GM19238 (cell line): Measurements from ENCODE around the gene PRXL2B.
"Not testable (repeated sequence)": the region's sequence is repeated elsewhere in the genome, so short reads cannot be mapped to it uniquely, and the experiment has no call there.

Experiments used
- DNase-seq: peaks from one replicate; pipeline ENCODE4 v3.0.0; 2011; ENCODE audit warnings: low spot score; ENCODE audit not compliant: insufficient read length

The PRXL2B gene, protein sequence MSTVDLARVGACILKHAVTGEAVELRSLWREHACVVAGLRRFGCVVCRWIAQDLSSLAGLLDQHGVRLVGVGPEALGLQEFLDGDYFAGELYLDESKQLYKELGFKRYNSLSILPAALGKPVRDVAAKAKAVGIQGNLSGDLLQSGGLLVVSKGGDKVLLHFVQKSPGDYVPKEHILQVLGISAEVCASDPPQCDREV

DNA sequence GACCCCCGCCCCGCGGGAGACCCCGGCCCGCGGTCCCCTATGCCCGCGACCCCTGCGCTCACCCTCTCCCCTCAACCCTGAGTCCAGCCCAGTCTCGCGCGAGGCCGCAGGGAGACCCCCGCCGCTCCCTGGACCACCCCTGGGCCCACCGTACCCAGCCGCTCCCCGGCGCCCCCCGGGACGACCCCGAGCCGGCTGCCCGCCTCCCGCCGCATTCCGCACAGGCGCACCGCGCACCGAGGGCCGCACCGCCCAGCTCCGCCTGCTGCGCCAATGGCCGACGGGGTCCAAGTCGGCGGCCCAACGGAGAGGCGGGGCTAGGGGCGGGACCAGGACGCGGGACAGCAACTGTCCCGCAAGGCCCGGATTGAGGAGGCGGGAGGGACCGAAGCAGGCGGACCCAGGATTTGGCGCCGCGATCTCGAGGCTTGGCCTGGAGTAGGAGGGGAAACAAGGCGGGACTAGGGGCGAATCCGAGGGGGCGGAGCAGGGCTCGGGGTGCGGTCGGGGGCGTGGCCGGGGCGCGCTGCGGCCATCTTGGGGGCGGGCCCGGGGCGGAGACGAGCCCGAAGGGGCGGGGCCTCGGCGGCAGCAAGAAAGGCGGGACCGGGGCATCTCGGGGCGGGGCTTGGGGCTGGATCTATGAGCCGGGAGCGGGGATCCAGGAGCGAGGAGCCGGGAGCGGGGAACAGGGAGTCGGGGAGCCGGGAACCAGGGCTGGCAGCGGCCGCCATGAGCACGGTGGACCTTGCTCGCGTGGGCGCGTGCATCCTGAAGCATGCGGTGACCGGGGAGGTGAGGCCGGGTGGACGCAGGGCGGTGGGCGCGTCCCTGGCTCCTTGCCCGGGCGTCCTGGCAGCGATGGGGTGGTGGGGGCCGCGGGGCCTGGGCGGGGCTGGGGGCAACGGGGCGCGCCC lies at the start of gene PRXL2B:
TSS of gene PRXL2B (plus strand) at position 624 of the 917 bp plus-strand sequence. CDS start at position 733, 109 bp downstream.
- peak; percentile 98 for DNase-seq

DNA sequence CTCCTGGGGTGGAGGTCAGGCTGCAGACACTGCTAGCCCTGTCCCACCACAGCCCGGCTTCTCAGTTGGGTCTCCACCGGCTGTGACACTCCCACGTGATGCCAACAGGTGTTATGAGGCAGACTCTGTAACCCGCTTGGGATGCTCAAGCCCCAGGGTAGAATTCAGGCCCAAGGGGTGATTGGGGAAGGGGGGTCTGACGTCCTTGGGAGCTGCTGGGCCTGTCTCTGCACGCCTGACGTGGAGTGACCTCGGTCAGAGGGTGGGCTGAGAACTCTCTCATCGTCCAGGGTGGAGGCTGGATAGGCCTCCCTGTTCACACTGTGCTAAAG lies 48.8 kb upstream of the PRXL2B start:
- no peak for DNase-seq

DNA sequence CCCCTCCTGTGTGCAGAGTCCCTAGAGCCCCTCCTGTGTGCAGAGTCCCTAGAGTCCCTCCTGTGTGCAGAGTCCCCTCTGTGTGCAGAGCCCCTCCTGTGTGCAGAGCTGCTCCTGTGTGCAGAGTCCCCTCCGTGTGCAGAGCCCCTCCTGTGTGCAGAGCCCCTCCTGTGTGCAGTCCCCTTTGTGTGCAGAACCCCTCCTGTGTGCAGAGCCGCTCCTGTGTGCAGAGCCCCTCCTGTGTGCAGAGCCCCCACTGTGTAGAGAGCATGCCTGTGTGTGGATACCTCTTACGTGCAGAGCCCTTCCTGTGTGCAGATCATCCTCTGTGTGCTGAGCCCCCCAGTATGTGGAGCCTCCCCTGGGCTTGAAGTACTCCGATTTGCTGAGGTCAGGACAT lies 48.2 kb upstream of the PRXL2B start:
- no peak for DNase-seq

DNA sequence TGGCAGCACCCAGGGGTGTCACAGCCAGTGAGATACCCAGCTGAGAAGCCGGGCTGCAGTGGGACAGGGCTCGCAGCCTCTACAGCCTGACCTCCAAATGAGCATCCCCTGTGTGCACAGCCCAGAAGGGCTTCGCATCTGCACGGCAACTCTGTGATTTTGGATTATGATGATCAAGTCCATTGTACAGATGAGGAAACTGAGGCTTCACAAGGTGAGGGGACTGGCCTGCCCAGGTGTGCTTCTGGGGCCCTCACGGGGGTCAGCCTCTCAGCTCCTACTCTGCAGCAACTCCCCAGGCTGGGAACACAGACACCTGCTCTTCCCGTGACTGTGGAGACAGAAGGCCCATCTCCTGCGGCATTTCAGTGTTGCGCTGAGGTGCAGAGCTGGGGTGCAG lies 47.7 kb upstream of the PRXL2B start:
- DNase-seq: no peak

DNA sequence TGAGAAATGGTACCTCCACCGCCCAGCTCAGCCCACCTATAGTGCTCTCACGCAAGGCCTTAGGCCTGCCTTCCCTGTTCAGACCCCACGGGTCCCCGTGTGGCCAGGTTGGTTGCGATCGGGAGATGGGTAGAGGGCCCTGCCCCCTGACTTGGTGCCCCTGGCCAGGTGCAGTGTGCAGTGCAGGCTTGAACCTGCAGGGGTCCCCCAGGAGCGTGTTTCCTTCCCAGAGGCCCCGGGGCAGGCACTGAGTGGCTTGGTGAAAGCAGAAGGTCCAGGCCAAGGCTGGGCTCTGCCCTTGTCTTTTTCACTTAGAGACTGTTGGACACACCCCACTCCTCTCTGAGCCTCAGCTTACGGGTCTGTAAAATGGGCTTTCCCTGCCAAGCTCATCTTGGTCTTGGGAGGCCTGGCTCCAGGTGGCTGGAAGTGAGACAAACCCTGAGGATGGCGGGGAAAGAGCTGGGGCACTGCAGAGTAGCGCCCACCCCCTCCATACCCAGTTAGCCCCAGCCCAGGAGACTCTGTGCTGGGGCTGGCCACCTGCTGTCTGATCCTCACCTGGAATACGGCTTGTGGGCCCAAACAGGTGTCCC lies 47.2 kb upstream of the PRXL2B start:
- DNase-seq: no peak

DNA sequence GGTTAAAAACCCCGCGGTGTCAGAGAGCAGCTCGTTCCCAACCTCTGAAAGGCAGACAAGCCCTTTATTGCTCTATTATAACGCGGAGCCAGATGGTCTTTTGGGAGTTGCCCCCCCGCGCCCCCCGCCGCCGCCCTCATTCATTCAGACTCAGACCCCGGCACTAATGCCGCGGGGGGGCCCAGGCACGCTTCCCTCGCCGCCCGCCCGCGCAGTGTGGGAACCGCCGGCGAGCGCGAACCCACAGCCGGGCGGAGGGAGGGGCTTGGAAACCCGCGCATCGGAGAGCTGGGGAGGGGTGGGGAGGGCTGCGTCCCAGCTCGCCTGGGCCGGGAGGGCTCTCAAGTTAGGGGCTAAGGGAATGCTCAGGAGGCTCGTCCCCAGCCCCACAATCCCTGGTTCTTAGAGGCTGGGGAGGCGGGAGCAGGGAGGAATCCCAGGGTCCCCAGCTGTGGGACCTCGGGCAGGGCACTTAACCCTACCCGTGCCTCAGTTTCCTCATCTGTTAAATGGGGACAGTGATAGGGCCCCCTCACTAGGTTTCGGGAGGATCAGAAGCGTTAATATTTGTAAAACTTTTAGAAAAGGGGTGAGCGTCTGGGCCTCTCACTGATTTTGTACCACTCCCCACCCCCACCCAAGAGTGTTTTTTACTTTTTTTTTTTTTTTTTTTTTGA lies 45.6 kb upstream of the PRXL2B start:
- no peak for DNase-seq

DNA sequence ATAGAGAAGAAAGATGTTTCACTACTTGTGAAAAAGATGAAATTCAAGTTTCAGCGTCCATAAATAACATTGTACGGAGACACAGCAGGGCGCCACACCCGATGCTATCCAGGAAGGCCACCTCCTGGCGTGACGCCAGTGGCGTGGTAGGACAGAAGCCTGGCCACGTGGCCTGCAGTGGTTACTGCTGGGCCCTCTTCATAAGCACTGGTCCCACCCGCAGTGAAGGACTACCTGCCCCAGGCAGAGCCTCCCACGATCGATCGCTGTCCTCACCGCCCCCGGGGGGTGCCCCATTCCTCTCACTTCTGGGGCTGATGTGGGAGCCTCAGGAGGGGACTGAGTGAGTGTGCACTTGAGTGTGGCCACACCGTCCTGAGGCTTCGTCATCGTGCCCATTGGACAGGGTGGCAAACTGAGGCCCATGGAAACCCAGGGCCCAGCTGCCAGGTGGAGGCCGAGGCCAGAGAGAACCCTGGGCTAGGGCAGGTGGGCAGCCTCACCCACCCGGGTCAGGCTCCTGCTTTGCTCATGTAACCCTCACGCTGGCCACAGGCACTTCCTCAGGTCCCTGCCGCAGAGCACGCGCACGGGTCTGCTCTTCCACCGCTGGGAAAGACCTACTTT lies 44.8 kb upstream of the PRXL2B start:
- no peak for DNase-seq

DNA sequence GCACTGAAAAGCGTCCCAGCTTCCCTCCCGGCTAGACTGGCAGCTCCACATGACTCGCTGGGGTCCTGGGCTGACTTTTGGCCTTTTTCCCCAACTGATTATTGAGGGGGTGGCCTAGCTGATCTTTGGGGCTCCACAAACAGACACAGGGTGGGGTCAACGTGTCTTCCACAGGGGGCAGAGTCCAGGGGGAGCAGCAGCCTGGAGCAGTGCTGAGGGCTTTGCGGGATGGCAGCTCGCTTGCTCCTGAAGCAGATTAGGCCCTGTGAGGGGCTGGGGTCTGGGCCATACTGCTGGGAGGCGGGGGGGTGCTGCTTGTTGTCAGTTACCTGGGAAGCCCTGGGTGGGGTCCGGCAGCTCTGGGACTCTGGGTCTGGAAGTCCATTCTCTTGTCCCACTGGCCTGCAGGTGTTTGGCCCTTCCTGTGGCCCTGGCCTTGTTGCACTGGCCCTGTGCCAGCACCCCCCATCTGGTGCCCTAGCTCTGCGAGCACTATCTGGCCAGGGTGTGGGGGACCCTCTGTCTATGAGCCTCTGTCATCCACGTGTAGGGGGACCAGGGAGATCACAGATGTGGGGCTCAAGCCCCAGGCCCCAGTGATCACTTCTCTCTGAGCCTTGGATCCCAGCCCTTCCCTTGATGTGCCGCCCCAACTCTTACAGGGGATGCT lies 44.2 kb upstream of the PRXL2B start:
- DNase-seq: no peak

DNA sequence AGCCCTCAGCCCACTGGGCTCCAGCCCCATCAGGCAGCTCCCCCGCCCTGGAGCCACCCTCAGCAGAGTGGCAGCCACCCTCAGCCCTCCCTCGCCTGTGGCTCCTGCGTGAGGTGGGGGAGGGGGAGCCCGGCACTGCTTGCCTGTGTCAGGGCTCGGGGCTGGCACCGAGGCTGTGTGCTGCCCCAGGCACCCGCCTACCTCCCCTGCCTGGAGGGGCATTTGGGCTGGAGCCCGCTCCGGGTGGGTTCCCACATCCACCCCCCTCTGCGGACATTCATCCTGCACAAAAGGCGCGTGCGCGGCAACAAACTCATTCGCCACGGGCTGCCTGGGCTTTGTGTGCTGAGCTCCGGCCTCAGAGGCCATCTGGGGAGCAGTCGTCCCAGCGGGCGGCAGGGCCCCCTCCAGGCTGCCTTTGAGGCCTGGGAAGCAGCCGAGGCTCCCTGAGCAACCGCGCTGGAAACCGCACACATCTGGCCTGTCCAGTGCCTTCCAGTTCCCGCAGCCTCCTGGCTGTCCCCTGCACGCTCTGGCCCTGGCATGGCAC lies 43.0 kb upstream of the PRXL2B start:
- no peak for DNase-seq

DNA sequence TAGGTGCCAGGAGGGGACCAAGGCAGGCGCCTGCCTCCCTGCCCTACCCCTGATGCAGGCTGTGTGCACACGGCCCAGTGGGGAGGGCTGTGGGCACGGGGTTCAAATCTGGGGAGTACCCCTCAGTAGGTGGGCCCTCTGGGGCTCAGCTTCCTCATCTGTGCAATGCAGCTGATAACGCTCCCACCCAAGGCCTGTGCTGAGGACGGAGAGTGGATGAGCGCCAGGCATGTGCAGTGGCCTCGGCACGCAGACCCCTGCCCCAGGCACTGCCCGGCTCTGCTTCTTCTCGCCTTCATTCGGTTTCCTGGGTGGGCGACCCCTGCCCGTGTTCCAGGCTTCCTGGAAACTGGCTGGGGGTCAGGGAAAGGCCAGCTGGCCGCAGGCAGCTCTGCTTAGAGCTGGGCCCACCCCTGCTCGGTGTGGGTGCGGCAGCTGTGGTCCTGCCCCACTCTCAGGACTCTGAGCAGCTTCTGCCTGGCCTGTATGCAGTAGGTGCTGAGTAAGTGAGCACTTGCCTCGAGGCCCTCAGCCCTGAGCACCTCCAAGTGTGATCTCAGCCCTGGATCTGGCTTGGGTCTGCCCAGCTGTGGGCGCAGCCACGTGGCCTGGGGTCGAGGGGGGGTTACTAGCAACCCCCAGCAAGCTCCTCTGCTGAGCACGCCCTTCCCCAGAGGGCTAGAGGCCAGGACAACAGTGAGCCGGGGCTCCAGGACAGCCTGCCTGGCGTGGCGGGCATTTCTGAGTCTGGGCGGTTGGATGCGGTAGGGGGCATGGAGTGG lies 42.3 kb upstream of the PRXL2B start:
- no peak for DNase-seq

DNA sequence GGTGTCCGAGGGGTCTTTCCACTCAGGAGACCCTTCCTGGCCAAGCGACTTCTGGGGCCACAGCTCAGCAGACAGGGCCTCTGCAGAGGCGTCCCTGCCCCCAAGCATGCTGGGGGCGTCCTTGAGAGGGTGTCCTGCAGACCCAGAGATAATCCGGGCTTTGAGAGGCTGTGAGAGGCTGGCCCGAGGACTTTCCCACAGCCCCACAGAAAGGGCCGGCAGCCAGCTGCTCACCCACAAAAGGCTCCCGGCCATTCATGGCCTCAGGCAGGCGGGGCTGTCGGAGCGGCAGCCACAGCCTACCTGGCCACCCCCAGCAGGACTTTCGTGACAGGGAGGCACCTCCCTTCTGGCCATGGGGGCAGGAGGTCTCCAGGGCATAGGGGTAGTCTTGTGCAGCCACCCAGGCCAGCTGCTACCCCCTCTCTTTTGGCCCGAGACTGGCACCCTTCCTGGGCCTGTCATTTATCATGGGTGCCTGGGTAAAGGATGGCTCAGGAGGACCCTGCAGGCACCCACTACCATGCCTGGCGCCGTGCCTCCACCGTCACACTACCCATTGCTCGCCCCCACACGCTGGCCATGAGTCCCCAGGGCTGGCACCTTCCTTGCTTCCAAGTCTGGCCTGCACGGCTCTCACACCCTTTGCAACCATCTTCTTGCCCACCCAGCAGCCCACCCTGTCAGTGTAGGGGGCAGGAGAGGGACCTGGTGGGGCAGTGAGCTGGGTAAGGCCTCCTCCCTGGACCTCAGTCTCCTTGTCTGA lies 41.5 kb upstream of the PRXL2B start:
- DNase-seq: no peak

DNA sequence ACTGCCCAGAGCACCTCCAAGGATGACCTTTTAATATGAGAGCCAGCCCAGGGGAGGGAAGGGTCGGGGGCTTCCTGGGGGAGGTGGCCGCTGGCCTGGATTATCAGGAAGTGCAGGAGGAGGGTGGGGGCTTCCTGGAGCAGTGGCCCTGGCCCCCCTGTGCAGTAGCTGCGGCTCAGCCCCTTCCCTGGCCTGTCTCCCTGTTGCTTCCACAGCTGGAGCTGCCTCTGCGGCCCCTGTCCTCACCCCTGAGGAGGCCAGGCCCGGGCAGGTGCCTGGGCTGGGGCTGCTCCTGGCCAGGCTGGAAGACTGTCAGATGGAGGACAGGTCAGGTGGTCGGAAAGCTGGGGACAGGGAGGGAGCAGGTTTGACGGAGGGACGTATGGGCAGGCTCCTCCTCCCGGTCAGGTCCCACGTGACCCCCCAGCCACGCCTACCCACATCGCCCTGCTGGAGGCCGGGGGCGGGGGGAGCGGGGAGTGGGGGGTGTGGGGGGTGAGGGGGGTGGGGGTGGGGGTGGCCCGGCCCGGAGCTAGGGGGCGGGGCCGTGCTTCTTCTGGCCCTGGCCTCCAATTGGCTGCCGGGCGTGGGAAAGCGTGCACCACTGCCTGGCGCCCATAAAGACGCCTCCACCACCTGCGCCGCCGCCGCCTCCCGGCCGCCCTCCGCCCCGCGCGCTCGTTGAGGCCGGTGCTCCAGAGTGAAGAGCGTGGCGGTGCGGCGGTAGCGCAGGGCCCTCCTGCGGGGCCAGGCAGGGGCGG lies 40.6 kb upstream of the PRXL2B start:
- peak; percentile 97 for DNase-seq

DNA sequence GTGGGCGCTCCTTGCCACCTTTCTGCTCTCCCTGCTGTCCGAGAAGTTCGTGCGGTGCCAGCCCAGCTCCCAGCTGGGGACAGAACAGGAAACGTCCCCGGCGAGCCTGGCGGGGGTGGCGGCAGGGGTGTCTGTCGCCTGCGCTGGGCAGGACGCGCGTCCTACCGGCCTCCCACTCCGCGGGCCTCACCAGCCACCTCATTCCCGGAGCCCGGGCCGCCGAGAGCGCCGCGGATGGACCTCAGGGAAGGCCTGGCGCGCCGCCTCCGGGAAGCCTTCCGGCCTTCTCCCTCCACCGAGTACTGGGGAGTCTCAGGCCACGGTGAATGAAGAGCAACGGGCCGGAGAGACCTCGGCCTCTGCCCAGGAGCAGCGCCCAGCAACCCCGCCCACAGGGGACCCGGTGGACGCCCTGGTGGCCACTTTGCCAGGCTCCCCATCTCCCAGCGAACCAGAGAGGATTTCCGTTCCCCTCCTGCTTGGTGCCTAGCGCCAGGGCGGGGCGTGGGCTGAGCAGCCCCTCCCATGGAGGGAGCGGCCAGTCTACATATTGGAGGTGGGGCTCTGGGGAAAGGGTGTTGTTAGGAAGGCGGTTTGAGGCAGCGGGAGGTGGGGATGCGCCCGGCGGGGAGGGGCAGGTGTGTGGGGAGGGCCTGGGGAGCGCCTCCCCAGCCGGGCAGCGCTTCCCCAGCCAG lies 39.9 kb upstream of the PRXL2B start:
- peak; percentile 89 for DNase-seq

DNA sequence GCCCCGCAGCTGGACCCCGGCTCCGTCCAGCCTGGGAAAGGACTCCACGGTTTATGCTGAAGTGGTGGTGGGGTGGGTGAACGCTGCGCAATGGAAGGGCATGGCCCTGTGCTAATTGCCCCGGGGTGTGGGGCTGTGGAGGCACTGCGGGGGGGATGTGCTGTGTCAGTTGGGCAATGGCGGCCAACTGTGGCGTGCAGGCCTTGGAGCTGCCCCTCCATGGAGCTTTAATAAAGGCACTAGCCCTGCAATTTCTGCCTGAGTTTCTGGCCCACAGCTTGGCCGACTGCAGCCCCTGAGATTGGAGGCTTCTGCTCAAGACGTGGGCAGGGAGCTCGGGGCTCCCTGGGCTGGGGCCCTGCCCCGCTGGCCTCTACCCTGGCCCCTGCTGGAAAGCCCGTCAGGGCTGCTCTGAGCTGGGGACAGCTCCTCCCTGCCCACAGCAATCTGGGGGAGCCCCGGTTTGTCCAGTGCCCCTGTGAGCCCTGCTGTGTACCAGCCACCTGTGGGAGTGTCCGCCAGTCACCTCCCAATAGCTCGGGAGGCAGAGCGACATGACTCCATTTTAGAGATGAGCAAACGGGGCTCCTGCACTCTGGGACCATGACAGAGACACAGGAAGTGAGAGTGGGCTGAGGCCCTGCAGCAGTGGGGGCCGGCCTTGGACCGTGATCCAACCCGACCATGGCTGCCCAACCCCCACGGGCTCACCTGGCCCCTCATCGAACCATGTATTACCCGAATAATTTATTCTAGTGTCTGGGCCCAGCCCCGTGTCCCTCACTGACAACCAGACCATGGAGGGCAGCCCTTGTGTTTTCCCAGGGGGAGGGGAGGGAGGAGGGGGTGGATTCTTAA lies 39.1 kb upstream of the PRXL2B start:
- peak; percentile 66 for DNase-seq

DNA sequence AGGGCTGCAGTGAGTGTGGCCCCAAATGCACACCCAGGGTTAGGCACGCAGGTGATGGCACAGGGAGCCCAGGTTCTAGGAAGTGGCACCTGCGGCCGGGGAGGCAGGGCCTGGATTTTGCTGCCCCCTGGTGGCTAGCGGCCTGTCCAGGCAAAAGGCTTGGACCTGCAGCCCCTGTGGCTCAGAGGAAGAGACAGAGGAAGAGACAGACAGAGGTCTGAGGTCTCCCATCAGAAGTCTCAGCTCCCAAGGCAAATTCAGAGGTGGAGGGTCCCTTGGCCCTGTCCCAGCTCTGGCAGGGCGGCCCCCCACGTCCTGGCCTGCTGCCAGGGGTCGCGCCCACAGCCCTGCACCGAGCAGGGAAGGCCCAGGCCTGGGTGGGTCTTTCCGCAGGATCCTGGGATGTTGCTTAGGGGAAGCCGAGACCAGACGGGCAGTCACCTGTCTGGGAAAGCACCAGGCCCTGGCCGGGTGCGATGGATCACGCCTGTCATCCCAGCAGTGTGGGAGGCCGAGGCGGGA lies 38.4 kb upstream of the PRXL2B start:
- peak; percentile 81 for DNase-seq

DNA sequence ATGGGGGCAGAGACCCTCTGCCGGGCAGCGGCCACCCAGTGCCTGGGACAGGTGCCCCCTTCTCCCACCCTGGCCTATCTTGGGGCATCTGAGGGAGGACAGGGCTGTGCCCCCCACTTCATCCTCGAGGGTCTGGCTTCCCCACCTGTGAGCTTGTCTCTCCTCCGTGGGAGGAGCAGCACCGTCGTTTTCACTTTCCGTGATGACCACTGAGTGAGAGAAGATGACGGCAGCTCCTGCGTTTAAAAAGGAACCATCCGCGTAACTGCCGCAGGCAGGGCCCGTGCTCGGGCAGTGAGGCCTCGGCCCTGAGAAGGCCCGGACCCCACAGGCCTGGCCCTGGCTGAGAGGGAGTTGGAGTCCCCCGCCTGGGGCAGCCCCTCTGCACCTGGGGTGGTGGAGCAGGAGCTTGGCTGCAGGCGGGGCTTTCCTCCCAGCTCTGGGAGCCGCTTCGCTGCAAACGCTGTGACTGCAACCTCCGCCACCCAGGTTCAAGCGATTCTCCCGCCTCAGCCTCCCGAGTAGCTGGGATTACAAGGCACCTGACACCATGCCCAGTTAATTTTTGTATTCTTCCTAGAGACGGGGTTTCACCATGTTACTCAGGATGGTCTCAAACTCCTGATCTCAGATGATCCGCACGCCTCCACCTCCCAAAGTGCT lies 37.1 kb upstream of the PRXL2B start:
- DNase-seq: not testable (repeated sequence)
